ENCODE measurements around the gene RNFT2. TPM values are rescaled to one million over a fixed set of nuclear protein-coding genes. Genes with fewer than 3 reads are reported as not detected.

The RNFT2 gene
- total RNA-seq, 1 experiment from 2014 or later: 27.7 TPM

- TF ChIP-seq, protein P1, sequence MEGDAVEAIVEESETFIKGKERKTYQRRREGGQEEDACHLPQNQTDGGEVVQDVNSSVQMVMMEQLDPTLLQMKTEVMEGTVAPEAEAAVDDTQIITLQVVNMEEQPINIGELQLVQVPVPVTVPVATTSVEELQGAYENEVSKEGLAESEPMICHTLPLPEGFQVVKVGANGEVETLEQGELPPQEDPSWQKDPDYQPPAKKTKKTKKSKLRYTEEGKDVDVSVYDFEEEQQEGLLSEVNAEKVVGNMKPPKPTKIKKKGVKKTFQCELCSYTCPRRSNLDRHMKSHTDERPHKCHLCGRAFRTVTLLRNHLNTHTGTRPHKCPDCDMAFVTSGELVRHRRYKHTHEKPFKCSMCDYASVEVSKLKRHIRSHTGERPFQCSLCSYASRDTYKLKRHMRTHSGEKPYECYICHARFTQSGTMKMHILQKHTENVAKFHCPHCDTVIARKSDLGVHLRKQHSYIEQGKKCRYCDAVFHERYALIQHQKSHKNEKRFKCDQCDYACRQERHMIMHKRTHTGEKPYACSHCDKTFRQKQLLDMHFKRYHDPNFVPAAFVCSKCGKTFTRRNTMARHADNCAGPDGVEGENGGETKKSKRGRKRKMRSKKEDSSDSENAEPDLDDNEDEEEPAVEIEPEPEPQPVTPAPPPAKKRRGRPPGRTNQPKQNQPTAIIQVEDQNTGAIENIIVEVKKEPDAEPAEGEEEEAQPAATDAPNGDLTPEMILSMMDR (IDR thresholded peaks at IDR 0.05): no peak
Observed at GRCh38 chr12:116859079-116859478, 121.0 kb downstream of the RNFT2 start (continued).

DNA sequence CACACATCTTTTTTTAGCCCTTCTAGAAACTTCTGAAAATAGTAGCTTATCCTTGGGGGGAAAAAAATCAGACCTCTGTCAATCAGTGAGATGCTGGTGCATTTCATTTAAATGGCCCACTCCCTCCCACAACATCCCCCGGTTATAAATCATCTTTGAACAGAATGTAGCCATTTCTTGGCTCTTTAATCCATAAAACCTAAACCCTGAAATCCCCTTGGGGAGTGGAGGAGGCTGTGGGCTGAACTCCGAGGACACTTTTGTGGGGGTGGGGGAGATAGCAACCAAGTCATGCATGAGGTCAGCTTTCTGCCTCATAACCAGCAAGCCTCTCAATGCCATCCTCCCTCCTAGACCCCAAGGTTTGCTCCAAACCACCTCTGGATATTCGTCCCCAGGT lies 122.1 kb downstream of the RNFT2 start:
- no peaks in the 10 kb centered on the region for H3K9me3 Mint-ChIP-seq
- DNase-seq (ENCODE audit: low spot score) (no peak), ATAC-seq (no peak)
- H3K27me3 Mint-ChIP-seq (ENCODE audit: low read depth): no peaks in the 10 kb centered on the region
- H3K4me1 Mint-ChIP-seq: peaks cover 14% of the 10 kb centered on the region
- H3K36me3 Mint-ChIP-seq: no peaks in the 10 kb centered on the region
- ChIA-PET CTCF (interaction anchor here (0.9 to 1.2 kb wide), 2 partner anchors 10 to 102 kb away, joined by 3 to 4 read pairs; no protein-coding TSS in a partner anchor), POLR2A (no interaction called here)
- no peak overlapping the region for H3K4me3 Mint-ChIP-seq
- H3K27ac Mint-ChIP-seq: no peak overlapping the region
- TF ChIP-seq NR1H2 (CRISPR knock-in tag; IDR thresholded peaks at IDR 0.05) (no peak), FOXJ3 (CRISPR knock-in tag; IDR thresholded peaks at IDR 0.05; ENCODE audit: borderline replicate concordance) (no peak), ZNF138 (CRISPR knock-in tag; conservative IDR thresholded peaks at IDR 0.05) (no peak), NR2C2 (CRISPR knock-in tag; IDR thresholded peaks at IDR 0.05) (no peak), FOXP1 (CRISPR knock-in tag; IDR thresholded peaks at IDR 0.05; ENCODE audit: borderline replicate concordance) (no peak), ZBTB21 (CRISPR knock-in tag; IDR thresholded peaks at IDR 0.05; ENCODE audit: borderline replicate concordance) (no peak), JUN (CRISPR knock-in tag; IDR thresholded peaks at IDR 0.05) (no peak), GTF2I (CRISPR knock-in tag; conservative IDR thresholded peaks at IDR 0.05) (no peak), RELA (CRISPR knock-in tag; IDR thresholded peaks at IDR 0.05; ENCODE audit: borderline replicate concordance) (no peak), MXD4 (CRISPR knock-in tag; IDR thresholded peaks at IDR 0.05; ENCODE audit: borderline replicate concordance) (no peak), AR (CRISPR knock-in tag; IDR thresholded peaks at IDR 0.05) (no peak), ZNF232 (CRISPR knock-in tag; IDR thresholded peaks at IDR 0.05) (no peak), GABPB1 (CRISPR knock-in tag; IDR thresholded peaks at IDR 0.05) (no peak), FOXP4 (CRISPR knock-in tag; IDR thresholded peaks at IDR 0.05) (no peak)
- TF ChIP-seq, protein P2, sequence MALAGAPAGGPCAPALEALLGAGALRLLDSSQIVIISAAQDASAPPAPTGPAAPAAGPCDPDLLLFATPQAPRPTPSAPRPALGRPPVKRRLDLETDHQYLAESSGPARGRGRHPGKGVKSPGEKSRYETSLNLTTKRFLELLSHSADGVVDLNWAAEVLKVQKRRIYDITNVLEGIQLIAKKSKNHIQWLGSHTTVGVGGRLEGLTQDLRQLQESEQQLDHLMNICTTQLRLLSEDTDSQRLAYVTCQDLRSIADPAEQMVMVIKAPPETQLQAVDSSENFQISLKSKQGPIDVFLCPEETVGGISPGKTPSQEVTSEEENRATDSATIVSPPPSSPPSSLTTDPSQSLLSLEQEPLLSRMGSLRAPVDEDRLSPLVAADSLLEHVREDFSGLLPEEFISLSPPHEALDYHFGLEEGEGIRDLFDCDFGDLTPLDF (CRISPR knock-in tag; IDR thresholded peaks at IDR 0.05): no peak
- TF ChIP-seq, protein P3, sequence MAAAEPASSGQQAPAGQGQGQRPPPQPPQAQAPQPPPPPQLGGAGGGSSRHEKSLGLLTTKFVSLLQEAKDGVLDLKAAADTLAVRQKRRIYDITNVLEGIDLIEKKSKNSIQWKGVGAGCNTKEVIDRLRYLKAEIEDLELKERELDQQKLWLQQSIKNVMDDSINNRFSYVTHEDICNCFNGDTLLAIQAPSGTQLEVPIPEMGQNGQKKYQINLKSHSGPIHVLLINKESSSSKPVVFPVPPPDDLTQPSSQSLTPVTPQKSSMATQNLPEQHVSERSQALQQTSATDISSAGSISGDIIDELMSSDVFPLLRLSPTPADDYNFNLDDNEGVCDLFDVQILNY (CRISPR knock-in tag; IDR thresholded peaks at IDR 0.05): no peak
